IMR-90 (cell line): ENCODE measurements around the gene SLC25A38.

Experiments
- BHLHE40 ChIP-seq: fragments of 150-350 bp; IDR thresholded peaks from 2 replicates; pipeline ENCODE4 v1.6.1; 2016; ENCODE audit warnings: mild to moderate bottlenecking, low read depth, low read length
- CEBPB ChIP-seq: IDR thresholded peaks from 2 replicates; pipeline ENCODE4 v1.6.1; 2012; ENCODE audit warnings: low read depth, low read length, improper control_type of control experiment
- MAFK ChIP-seq: IDR thresholded peaks from 2 replicates; pipeline ENCODE4 v1.6.1; 2012; ENCODE audit warnings: low read depth, low read length, improper control_type of control experiment
- MAZ ChIP-seq: IDR thresholded peaks from 2 replicates; pipeline ENCODE4 v1.6.1; 2012; ENCODE audit warnings: low read depth, mild to moderate bottlenecking, low read length, improper control_type of control experiment, moderate library complexity, borderline replicate concordance
- POLR2A ChIP-seq: IDR thresholded peaks from 2 replicates; pipeline ENCODE4 v1.6.1; 2012; ENCODE audit warnings: mild to moderate bottlenecking, low read depth, low read length
- SMC3 ChIP-seq: fragments of 150-350 bp; IDR thresholded peaks from 2 replicates; pipeline ENCODE4 v1.6.1; 2016; ENCODE audit warnings: low read depth, mild to moderate bottlenecking, antibody characterized with exemption, low read length, moderate library complexity
- TF ChIP-seq, protein P1 (sequence below): conservative IDR thresholded peaks from 2 replicates; pipeline ENCODE4 v1.5.1; 2012; ENCODE audit warnings: mild to moderate bottlenecking, low read depth, low read length, improper control_type of control experiment
- TF ChIP-seq, protein P2 (sequence below): fragments of 150-350 bp; IDR thresholded peaks from 2 replicates; pipeline ENCODE4 v1.6.1; 2016; ENCODE audit warnings: low read depth, mild to moderate bottlenecking, low read length, moderate library complexity, borderline replicate concordance

- TF ChIP-seq, protein P1, sequence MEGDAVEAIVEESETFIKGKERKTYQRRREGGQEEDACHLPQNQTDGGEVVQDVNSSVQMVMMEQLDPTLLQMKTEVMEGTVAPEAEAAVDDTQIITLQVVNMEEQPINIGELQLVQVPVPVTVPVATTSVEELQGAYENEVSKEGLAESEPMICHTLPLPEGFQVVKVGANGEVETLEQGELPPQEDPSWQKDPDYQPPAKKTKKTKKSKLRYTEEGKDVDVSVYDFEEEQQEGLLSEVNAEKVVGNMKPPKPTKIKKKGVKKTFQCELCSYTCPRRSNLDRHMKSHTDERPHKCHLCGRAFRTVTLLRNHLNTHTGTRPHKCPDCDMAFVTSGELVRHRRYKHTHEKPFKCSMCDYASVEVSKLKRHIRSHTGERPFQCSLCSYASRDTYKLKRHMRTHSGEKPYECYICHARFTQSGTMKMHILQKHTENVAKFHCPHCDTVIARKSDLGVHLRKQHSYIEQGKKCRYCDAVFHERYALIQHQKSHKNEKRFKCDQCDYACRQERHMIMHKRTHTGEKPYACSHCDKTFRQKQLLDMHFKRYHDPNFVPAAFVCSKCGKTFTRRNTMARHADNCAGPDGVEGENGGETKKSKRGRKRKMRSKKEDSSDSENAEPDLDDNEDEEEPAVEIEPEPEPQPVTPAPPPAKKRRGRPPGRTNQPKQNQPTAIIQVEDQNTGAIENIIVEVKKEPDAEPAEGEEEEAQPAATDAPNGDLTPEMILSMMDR, result no peak
- TF ChIP-seq MAFK, result no peak
- TF ChIP-seq POLR2A, result no peak
- TF ChIP-seq SMC3, result no peak
- no peak for TF ChIP-seq CEBPB
- no peak for TF ChIP-seq BHLHE40
- TF ChIP-seq MAZ, result no peak
- TF ChIP-seq, protein P2, sequence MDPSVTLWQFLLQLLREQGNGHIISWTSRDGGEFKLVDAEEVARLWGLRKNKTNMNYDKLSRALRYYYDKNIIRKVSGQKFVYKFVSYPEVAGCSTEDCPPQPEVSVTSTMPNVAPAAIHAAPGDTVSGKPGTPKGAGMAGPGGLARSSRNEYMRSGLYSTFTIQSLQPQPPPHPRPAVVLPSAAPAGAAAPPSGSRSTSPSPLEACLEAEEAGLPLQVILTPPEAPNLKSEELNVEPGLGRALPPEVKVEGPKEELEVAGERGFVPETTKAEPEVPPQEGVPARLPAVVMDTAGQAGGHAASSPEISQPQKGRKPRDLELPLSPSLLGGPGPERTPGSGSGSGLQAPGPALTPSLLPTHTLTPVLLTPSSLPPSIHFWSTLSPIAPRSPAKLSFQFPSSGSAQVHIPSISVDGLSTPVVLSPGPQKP, result no peak
These were observed 15.5 kb downstream of the SLC25A38 start for GRCh38 chr3:39398700-39399099.
